Right lung (tissue), 5 donors: ENCODE results near the gene RNPS1. TPM values are rescaled to one million over a fixed set of nuclear protein-coding genes. Genes with fewer than 3 reads are reported as not detected.

Experiments used
- DNase-seq, 2 donors: peaks; one replicate each; pipeline ENCODE4 v3.0.0-alpha.2; 2013
- polyA plus RNA-seq, 5 donors: library from polyadenylated mRNA; unstranded; fragments of 120-200 nt; gene quantifications; one replicate each; pipeline versions ENCODE4 v1.2.1 to v1.2.3, GENCODE V29; 2013; ENCODE audit warnings: inconsistent platforms in 1 of 5, low replicate concordance in 1 of 5; ENCODE audit not compliant: insufficient read length in 5 of 5, insufficient read depth in 1 of 5

RNPS1 gene
- polyA plus RNA-seq, 5 donors: 158 to 210 (median 178) TPM

GRCh38 chr16:2285731-2286191 is 17.8 kb upstream of the RNPS1 start:
- no peak for DNase-seq

DNA sequence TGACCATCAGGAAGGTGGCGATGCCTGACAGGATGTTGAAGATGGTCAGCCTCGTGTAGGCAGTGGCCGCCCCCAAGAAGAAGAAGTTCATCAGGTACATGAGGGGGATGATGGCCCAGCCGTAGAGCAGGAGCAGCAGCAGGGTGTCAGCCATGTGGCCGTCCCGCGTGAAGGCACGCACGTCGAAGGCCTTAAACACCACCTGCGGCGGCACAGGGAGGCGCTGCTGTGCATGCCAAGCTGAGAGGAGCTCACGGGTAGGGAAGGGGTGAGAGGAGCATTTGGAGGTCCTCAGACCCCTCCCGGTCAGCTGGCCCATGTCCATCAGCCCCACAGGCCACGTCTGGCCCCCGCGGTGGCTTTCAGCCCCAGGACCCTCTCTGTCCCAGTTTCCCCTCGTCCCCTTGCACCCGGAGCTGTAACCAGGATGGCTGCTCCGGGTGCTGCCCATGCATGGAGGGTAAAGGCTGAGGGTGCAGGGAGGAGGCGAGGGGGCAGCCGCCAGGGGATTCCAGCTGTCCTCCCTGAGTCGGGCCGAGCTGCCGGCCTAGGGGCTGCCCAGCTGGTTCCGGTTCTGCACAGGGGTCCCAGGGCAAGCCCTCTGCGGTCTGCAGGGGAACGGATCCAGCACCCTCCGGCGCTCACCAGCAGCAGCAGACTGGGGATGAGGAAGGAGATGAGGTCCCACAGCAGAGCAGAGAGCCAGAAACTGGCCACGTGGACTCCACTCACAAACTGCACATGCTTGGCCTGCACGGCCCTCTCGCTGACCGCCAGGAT is 17.1 kb upstream of the RNPS1 start:
- no peak for DNase-seq

DNA sequence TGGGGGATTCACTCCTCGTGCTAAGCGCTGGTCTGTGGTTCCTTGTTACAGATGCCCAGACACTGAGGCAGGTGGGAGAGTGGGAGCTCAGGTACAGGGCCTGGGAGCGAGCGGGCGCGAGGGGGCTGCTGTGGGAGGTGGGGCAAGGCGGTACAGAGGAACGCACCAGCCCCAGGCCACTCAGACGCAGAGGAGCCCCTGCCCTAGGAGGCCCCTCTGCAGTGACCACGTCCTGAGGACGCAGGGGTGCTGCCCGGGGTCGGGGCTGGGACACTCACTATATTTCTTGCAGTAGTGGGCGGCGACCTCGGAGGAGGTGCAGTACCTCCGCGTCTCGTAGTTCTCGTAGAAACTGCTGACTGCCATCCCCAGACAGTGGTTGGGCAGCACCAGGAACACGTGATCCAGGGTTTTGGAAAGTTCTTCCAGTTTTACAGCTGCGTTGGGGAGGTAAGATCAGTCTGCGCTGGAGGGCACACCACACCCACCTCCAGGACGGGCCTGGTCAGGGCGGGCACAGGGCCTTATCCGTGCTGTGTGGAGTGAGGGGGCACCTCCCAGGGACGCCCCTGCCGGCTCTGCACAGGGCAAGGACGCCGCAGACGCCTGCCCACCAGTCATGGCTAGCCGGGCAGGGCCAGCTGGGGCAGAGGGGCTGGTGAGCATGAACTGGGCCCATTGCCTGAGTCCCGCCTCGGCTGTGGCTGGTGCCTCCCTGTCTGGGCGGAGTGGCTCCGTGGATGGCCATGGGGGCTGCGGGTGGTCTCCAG is 16.3 kb upstream of the RNPS1 start:
- DNase-seq: no peak

- no peak for DNase-seq
Measured at GRCh38 chr16:2282866-2283555, 15.1 kb upstream of the RNPS1 start.

DNA sequence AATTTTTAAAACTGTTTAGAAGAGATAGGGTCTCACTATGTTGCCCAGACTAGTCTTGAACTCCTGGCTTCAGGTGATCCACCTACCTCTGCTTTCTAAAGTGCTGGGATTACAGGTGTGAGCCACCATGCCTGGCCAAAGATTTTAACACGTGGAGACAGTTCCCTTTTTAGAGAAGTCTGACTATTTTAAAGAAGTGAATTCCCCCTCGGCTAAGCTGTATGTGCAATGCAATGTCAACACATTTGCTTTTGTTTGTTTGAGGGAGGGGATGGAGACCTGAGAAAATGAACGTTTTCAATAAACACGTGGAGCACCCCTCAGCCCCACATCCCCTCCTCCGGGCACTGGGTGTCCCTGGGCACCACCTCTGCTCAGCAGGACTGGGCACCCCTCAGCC is 14.3 kb upstream of the RNPS1 start:
- DNase-seq: no peak

GRCh38 chr16:2280981-2281542 is 13.1 kb upstream of the RNPS1 start:
- no peak for DNase-seq

- DNase-seq: no peak
Measured at GRCh38 chr16:2280461-2280860, 12.5 kb upstream of the RNPS1 start.

- no peak for DNase-seq
Measured at GRCh38 chr16:2278956-2279800, 11.3 kb upstream of the RNPS1 start.

- DNase-seq: no peak
Measured at GRCh38 chr16:2278272-2278608, 10.3 kb upstream of the RNPS1 start.

- no peak for DNase-seq
Measured at GRCh38 chr16:2277466-2278271, 9.7 kb upstream of the RNPS1 start.

- no peak for DNase-seq
Measured at GRCh38 chr16:2276368-2277195, 8.7 kb upstream of the RNPS1 start.

DNA sequence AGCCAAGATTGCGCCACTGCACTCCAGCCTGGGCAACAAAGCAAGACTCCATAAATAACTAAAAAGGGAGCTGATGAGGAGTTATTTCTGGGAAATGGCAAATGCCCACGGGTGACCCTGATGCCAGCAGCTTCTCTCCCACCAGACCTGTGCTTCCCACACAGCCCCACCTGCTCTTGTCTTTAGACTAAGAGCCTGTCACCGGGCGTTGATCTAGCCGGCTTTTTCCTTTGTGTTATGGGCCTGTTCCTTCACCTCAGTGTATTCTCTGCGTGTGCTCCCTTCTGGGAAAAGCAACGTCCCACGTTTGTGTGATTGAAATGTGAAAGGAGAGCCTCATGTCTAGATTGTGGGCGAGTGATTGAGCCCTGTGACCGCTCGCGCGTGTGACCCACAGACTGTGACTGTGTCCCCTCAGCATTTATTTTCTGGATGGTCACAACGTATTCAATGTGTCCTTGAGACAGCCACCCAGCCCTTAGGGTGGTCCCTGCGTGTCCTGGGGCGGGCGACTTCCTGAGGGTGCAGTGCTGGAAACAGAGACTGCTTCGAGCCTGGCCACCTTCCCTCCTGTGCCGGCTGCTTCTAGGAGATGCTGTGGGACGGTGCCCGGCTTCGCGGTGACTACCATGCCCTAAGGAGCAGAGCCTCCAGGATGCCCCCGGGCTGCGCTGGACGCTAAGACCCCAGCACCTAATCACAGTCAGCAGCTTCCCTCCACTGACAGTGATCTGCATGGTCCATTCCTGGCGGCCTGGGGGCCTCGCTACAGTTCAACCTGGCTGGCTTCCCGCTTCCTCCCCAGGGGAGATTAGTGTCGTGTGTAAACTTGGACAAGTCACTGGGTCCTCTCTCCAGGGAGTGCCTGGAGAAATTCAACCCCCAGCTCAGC is 7.8 kb upstream of the RNPS1 start:
- no peak for DNase-seq

GRCh38 chr16:2273931-2274330 is 6.0 kb upstream of the RNPS1 start:
- no peak for DNase-seq

DNA sequence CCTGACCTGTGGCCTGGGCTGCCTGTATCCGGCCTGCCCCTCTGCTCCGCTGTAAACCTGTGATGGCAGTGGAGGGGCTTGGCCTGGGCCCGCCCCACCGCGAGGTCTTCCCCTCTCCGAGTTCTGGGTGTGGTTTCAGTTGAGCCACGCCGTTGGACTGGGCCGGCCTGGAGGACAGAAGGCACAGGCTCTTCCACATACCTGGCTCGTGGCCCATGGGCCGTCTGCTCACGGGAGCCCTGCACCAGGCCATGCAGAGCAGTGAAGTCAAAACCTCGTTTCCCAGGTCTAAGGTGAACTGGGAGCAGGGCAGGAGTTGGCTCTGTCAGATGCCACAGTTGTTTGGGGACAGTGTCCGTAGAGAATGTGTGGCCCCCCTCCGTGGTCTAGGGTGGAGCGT is 5.6 kb upstream of the RNPS1 start:
- DNase-seq: no peak

- DNase-seq: no peak
Measured at GRCh38 chr16:2271848-2272461, 4.0 kb upstream of the RNPS1 start.

GRCh38 chr16:2270588-2271470 is 2.9 kb upstream of the RNPS1 start:
- no peak for DNase-seq

DNA sequence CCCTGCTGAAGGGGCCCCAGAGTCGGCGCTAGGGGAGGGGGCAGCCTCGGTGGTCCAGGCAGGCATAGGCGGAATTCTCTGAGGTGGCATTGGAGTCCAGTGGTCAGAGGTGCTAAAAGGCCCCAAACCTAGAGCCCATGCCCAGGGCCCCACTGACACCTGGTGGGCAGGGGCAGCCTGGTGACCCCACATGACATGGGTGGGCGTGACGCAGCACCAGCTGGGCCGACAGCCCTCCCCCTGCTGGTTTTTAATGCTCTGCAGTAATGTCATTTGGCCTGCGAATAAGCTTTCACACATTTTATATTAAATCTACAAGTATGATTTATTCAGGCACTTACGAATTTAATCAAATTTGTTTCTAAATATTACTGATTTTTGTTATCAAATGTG is 2.1 kb upstream of the RNPS1 start:
- DNase-seq: no peak
